HFF-Myc (cell line): ENCODE measurements around the gene ATG5.
A peak's percentile ranks its signal among the peaks of the same experiment; 100 is the strongest.

ENCODE experiments used
- DNase-seq: peaks from one replicate; pipeline ENCODE4 v3.0.0-alpha.2; 2011; ENCODE audit warnings: low read depth; ENCODE audit errors: extremely low read depth
- H3K4me3 ChIP-seq: replicated peaks from 2 replicates; pipeline ENCODE4 v1.5.1; 2011; ENCODE audit warnings: low read depth, mild to moderate bottlenecking, control low read depth, low read length
- TF ChIP-seq, protein P1 (sequence below): IDR thresholded peaks from 2 replicates; pipeline ENCODE4 v1.5.1; 2012; ENCODE audit warnings: mild to moderate bottlenecking, low read depth, low read length, control low read depth; ENCODE audit errors: missing control alignments

ATG5 gene

GRCh38 chr6:106258726-106259125 lies 66.8 kb downstream of the ATG5 start:
- no peak for DNase-seq
- TF ChIP-seq, protein P1, sequence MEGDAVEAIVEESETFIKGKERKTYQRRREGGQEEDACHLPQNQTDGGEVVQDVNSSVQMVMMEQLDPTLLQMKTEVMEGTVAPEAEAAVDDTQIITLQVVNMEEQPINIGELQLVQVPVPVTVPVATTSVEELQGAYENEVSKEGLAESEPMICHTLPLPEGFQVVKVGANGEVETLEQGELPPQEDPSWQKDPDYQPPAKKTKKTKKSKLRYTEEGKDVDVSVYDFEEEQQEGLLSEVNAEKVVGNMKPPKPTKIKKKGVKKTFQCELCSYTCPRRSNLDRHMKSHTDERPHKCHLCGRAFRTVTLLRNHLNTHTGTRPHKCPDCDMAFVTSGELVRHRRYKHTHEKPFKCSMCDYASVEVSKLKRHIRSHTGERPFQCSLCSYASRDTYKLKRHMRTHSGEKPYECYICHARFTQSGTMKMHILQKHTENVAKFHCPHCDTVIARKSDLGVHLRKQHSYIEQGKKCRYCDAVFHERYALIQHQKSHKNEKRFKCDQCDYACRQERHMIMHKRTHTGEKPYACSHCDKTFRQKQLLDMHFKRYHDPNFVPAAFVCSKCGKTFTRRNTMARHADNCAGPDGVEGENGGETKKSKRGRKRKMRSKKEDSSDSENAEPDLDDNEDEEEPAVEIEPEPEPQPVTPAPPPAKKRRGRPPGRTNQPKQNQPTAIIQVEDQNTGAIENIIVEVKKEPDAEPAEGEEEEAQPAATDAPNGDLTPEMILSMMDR, result no peak
- no peak overlapping the region for H3K4me3 ChIP-seq

GRCh38 chr6:106257195-106257594 lies 68.4 kb downstream of the ATG5 start:
- TF ChIP-seq, protein P1, result no peak
- no peak for DNase-seq
- H3K4me3 ChIP-seq, result no peak overlapping the region

DNA sequence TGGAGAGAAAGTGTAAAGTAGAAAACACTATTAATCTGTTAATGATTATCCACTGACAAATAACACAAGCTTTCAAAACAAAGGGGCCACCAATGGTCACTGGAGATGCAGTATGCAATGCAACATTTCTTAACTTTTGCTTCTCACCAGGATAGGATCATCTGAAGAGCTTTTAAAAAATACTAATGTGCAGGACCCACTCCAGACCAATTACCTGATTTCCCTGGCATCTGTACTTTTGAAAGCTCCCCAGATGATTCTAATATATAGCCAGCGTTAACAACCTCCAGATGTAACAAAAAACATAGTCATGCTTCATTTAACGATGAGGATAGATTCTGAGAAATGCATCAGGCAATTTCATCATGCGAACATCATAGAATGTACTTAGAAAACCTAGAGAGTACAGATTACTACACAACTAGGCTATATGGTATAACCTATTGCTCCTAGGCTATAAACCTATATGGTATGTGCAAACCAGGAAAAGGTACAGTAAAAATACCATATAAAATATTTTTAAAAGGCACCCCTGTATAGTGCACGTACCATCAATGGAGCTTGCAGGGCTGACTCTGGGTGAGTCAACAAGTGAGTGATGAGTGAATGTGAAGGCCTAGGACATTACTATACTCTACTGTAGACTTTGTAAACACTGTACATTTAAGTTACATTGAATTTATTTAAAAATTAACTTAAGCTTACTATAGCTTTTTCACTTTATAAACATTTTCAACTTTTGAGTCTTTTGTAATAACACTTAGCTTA lies 69.2 kb downstream of the ATG5 start:
- peak; percentile 56 for DNase-seq
- TF ChIP-seq, protein P1, result no peak
- H3K4me3 ChIP-seq, result no peak overlapping the region

GRCh38 chr6:106255306-106255705 lies 70.3 kb downstream of the ATG5 start:
- DNase-seq, result no peak
- TF ChIP-seq, protein P1, result no peak
- H3K4me3 ChIP-seq, result no peak overlapping the region

GRCh38 chr6:106254636-106255035 lies 70.9 kb downstream of the ATG5 start:
- no peak overlapping the region for H3K4me3 ChIP-seq
- DNase-seq, result no peak
- TF ChIP-seq, protein P1, result no peak

DNA sequence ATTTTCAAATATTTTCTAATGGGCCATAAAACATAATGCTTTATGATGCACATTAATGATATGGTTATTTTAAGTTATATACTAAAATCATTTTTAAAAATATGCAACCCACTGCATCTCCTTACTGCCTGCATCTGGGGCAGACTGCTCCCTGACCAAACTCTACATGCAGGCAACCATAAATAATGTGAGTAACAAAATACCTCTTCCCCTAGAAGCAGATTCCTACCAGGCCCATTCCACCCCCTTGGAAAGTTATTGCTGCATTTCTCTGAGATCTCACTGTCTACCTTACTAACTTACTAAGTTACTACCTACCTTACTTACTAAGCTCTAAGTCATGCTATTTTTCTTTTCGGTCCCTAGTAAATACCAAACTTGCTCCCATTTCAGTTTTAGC lies 71.8 kb downstream of the ATG5 start:
- H3K4me3 ChIP-seq, result no peak overlapping the region
- no peak for DNase-seq
- TF ChIP-seq, protein P1, result no peak

GRCh38 chr6:106253172-106253571 lies 72.4 kb downstream of the ATG5 start:
- no peak overlapping the region for H3K4me3 ChIP-seq
- DNase-seq, result peak; percentile 55
- TF ChIP-seq, protein P1, result no peak
